IPS-18a (cell line): ENCODE data around the gene CMIP.

Experiments used
- H3K27ac ChIP-seq: one replicate; pipeline ENCODE4 v1.5.1; 2013; ENCODE audit warnings: low read length
- H3K27me3 ChIP-seq: one replicate; pipeline ENCODE4 v1.6.1; 2013; ENCODE audit warnings: mild to moderate bottlenecking, low read length; ENCODE audit not compliant: control insufficient read depth, insufficient read depth
- H3K36me3 ChIP-seq: one replicate; pipeline ENCODE4 v1.6.1; 2013; ENCODE audit warnings: low read depth, low read length; ENCODE audit not compliant: control insufficient read depth
- H3K4me1 ChIP-seq: one replicate; pipeline ENCODE4 v1.6.1; 2013; ENCODE audit warnings: low read depth, low read length; ENCODE audit not compliant: control insufficient read depth
- H3K4me3 ChIP-seq: one replicate; pipeline ENCODE4 v1.5.1; 2013; ENCODE audit warnings: low read length
- H3K9ac ChIP-seq: one replicate; pipeline ENCODE4 v1.6.1; 2013; ENCODE audit warnings: mild to moderate bottlenecking, low read length, moderate library complexity
- H3K9me3 ChIP-seq: one replicate; pipeline ENCODE4 v1.6.1; 2013; ENCODE audit warnings: low read depth, low read length; ENCODE audit not compliant: control insufficient read depth

CMIP gene

GRCh38 chr16:81513204-81514040 lies 68.8 kb downstream of the CMIP start:
- Histone ChIP-seq H3K9ac (no peak overlapping the region), H3K36me3 (no peaks in the 10 kb centered on the region)

GRCh38 chr16:81514041-81514559 lies 69.5 kb downstream of the CMIP start:
- Histone ChIP-seq H3K9ac (no peak overlapping the region), H3K27ac (no peak overlapping the region), H3K36me3 (no peaks in the 10 kb centered on the region), H3K27me3 (no peaks in the 10 kb centered on the region), H3K4me3 (no peak overlapping the region), H3K4me1 (peaks cover 13% of the 10 kb centered on the region), H3K9me3 (no peaks in the 10 kb centered on the region)

More at GRCh38 chr16:81513204-81514040, 68.8 kb downstream of the CMIP start:
- Histone ChIP-seq H3K9me3 (no peaks in the 10 kb centered on the region), H3K27me3 (no peaks in the 10 kb centered on the region), H3K27ac (no peak overlapping the region), H3K4me1 (peaks cover 13% of the 10 kb centered on the region), H3K4me3 (no peak overlapping the region)

DNA sequence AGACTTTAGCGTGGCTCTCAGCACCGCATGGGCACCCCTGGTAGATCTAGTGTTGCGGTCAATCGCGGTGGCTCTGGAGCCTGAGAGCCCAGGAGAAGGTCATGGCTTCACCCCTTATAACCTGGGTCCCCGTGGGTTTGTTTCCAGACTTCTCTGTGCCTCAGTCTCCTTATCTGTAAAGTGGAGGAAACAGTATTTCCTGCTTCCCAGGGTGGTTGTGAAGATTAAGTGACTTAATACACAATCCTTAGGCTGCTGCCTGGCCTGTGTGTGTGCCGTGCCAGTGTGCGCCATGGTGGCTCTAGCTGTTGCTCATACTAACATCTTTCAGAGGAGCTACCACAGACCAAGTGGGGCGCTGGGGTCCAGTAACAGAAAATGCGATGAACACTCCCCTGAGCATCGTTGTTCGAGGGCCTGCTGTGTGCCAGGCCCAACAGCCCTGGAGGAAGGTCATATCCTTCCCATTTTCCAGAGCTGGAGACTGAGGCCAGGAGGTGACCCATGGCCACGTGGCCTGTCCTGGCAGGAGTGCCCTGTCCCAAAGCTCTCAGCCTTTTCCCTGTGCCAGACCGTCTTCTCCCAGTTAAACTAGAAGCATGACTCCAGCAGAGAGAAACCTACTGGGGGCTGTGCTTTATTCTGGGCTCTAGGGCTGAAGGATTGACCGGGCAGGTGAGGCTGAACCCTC lies 70.1 kb downstream of the CMIP start:
- Histone ChIP-seq H3K36me3 (no peaks in the 10 kb centered on the region), H3K9me3 (no peaks in the 10 kb centered on the region), H3K9ac (no peak overlapping the region), H3K27ac (no peak overlapping the region), H3K4me3 (no peak overlapping the region), H3K27me3 (no peaks in the 10 kb centered on the region), H3K4me1 (peaks cover 13% of the 10 kb centered on the region)

DNA sequence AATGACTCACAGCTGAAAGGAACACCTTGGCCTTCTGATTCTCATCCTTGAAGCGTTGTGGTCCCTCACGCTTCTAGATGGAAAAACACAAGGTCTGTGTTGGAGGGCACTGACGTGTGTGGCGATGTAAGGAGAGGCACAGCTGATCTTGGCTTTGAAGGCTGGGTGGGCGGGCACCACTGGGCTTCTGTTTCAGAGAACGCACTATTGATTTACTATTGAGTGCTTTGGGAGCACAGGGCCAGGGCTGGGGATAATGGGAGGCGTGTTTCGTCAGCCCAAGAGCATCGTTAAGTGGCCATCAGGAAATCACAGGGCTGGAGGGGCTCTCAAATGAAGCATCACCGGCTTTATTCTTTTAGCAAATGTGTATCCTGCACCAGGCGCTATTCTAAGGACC lies 70.7 kb downstream of the CMIP start:
- H3K9ac ChIP-seq = no peak overlapping the region
- H3K36me3 ChIP-seq = no peaks in the 10 kb centered on the region
- H3K27ac ChIP-seq = no peak overlapping the region
- no peaks in the 10 kb centered on the region for H3K9me3 ChIP-seq
- H3K4me3 ChIP-seq = no peak overlapping the region
- no peaks in the 10 kb centered on the region for H3K27me3 ChIP-seq
- H3K4me1 ChIP-seq = peaks cover 13% of the 10 kb centered on the region

GRCh38 chr16:81515721-81516120 lies 71.1 kb downstream of the CMIP start:
- H3K4me3 ChIP-seq = no peak overlapping the region
- no peak overlapping the region for H3K9ac ChIP-seq
- no peak overlapping the region for H3K27ac ChIP-seq
- H3K4me1 ChIP-seq = peaks cover 13% of the 10 kb centered on the region
- H3K9me3 ChIP-seq = no peaks in the 10 kb centered on the region
- H3K27me3 ChIP-seq = no peaks in the 10 kb centered on the region
- H3K36me3 ChIP-seq = no peaks in the 10 kb centered on the region

GRCh38 chr16:81516478-81517149 lies 72.0 kb downstream of the CMIP start:
- Histone ChIP-seq H3K27me3 (no peaks in the 10 kb centered on the region), H3K4me3 (no peak overlapping the region), H3K9me3 (no peaks in the 10 kb centered on the region), H3K27ac (no peak overlapping the region), H3K4me1 (peaks cover 13% of the 10 kb centered on the region), H3K36me3 (no peaks in the 10 kb centered on the region), H3K9ac (no peak overlapping the region)

DNA sequence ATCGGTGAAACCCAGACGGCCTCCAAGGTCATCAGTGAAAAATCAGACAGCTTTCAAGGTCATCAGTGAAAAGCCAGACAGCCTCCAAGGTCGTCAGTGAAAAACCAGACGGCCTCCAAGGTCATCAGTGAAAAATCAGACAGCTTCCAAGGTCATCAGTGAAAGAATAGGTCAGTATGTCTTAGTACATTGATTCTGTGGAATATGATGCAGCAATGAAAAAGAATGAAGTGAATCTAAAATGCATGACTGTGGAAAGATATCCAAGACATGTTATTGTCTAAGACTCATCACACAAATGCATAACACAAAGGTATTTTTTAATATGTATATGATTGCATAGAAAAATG lies 72.5 kb downstream of the CMIP start:
- Histone ChIP-seq H3K4me1 (peaks cover 13% of the 10 kb centered on the region), H3K27me3 (no peaks in the 10 kb centered on the region), H3K36me3 (no peaks in the 10 kb centered on the region), H3K9ac (no peak overlapping the region), H3K4me3 (no peak overlapping the region), H3K27ac (no peak overlapping the region), H3K9me3 (no peaks in the 10 kb centered on the region)

GRCh38 chr16:81517629-81518438 lies 73.2 kb downstream of the CMIP start:
- Histone ChIP-seq H3K9ac (no peak overlapping the region), H3K27me3 (no peaks in the 10 kb centered on the region), H3K36me3 (no peaks in the 10 kb centered on the region), H3K27ac (no peak overlapping the region), H3K9me3 (no peaks in the 10 kb centered on the region), H3K4me1 (peaks cover 12% of the 10 kb centered on the region), H3K4me3 (no peak overlapping the region)

DNA sequence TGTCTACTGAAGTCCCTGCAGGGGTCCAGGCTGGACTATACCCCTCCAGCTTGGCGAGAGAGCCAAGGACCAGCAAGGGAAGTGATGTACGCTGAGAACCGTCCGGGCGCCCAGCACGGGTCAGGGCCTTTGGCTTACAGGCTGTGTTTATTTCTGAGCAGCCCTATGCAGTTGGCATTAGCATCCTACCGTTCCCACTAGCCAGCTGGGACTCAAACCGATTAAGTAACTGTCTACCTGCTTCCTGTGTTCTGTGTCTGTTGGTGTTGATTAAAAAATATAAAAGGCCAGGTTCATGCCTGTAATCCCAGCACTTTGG lies 73.8 kb downstream of the CMIP start:
- Histone ChIP-seq H3K4me1 (peaks cover 6% of the 10 kb centered on the region), H3K9me3 (no peaks in the 10 kb centered on the region), H3K27ac (no peak overlapping the region), H3K27me3 (no peaks in the 10 kb centered on the region), H3K9ac (no peak overlapping the region), H3K4me3 (no peak overlapping the region), H3K36me3 (no peaks in the 10 kb centered on the region)

- Histone ChIP-seq H3K9me3 (no peaks in the 10 kb centered on the region), H3K4me3 (no peak overlapping the region), H3K27me3 (no peaks in the 10 kb centered on the region), H3K9ac (no peak overlapping the region), H3K27ac (no peak overlapping the region), H3K36me3 (no peaks in the 10 kb centered on the region), H3K4me1 (no peaks in the 10 kb centered on the region)
Observed at GRCh38 chr16:81519301-81520150, 74.9 kb downstream of the CMIP start.
